Panc1 (cell line): ENCODE results near the gene ANAPC1.
"Not testable (repeated sequence)": the region's sequence is repeated elsewhere in the genome, so short reads cannot be mapped to it uniquely, and the experiment has no call there.

Source experiments
- CTCF ChIP-seq: fragments of 450-650 bp; IDR thresholded peaks from 2 replicates; pipeline ENCODE4 v1.5.1; 2017; ENCODE audit warnings: mild to moderate bottlenecking
- TF ChIP-seq, protein P1 (sequence below), 2 experiments: IDR thresholded peaks; 2 replicates each; pipeline ENCODE4 v1.6.1; 2011 to 2012; ENCODE audit warnings: low read depth in 2 of 2, control low read depth in 1 of 2, low read length in 1 of 2, mild to moderate bottlenecking in 1 of 2, moderate library complexity in 1 of 2; ENCODE audit not compliant: insufficient read depth in 1 of 2

DNA sequence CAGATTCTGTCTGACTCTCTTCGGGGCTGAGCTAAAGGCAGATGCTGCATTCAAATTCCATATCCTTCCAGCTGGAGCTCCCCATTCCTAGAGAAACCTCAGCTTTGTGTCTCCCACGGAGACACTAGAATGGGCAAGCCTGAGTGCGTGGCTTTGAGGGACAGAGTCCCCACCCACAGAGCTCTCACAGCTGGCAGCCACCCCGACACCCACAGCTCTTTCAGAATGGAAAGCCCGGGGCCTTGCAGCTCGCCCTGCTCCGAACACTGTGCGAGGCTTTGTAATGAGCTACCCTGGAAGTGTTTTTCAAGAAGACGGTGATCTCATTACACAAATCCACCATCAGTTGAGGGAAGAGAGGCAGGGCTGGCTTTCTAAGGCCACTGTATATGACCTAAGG lies 164.4 kb downstream of the ANAPC1 start:
- TF ChIP-seq CTCF = not testable (repeated sequence)
- TF ChIP-seq, protein P1, sequence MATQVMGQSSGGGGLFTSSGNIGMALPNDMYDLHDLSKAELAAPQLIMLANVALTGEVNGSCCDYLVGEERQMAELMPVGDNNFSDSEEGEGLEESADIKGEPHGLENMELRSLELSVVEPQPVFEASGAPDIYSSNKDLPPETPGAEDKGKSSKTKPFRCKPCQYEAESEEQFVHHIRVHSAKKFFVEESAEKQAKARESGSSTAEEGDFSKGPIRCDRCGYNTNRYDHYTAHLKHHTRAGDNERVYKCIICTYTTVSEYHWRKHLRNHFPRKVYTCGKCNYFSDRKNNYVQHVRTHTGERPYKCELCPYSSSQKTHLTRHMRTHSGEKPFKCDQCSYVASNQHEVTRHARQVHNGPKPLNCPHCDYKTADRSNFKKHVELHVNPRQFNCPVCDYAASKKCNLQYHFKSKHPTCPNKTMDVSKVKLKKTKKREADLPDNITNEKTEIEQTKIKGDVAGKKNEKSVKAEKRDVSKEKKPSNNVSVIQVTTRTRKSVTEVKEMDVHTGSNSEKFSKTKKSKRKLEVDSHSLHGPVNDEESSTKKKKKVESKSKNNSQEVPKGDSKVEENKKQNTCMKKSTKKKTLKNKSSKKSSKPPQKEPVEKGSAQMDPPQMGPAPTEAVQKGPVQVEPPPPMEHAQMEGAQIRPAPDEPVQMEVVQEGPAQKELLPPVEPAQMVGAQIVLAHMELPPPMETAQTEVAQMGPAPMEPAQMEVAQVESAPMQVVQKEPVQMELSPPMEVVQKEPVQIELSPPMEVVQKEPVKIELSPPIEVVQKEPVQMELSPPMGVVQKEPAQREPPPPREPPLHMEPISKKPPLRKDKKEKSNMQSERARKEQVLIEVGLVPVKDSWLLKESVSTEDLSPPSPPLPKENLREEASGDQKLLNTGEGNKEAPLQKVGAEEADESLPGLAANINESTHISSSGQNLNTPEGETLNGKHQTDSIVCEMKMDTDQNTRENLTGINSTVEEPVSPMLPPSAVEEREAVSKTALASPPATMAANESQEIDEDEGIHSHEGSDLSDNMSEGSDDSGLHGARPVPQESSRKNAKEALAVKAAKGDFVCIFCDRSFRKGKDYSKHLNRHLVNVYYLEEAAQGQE (IDR thresholded peaks at IDR 0.05; ENCODE audit: insufficient read depth in 1 of 2, low read depth in 2 of 2, low read length in 1 of 2) = not testable (repeated sequence)
